Activated CD4-positive, alpha-beta memory T cell treated with anti-CD3 and anti-CD28 coated beads, Interleukin-2, amount 10 ng/mL, durations not matched to agents 7 days and 5 days (primary cell): ENCODE data around the gene NDE1. TPM values are rescaled to one million over a fixed set of nuclear protein-coding genes. Genes with fewer than 3 reads are reported as not detected.
A peak's percentile ranks its signal among the peaks of the same experiment; 100 is the strongest.
"Not testable (repeated sequence)": the region's sequence is repeated elsewhere in the genome, so short reads cannot be mapped to it uniquely, and the experiment has no call there.

Experiments
- CTCF ChIA-PET: fragments of 350-600 bp; sonication (Branson Sonifier 250); formaldehyde crosslinking; loops from one replicate; lab custom pipeline; 2021; ENCODE audit warnings: antibody characterized with exemption, inconsistent platforms; lab: Charles Lee
- POLR2A ChIA-PET: fragments of 350-600 bp; sonication (Branson Sonifier 250); formaldehyde crosslinking; loops from one replicate; lab custom pipeline; 2021; ENCODE audit warnings: antibody characterized with exemption; lab: Charles Lee
- DNase-seq: peaks from one replicate; pipeline ENCODE4 v3.0.0-alpha.2; 2020
- H3K27ac Mint-ChIP-seq: one replicate; pipeline ENCODE4 v1.8.0; 2021; ENCODE audit warnings: mild to moderate bottlenecking, mixed read lengths
- H3K27me3 Mint-ChIP-seq: one replicate; pipeline ENCODE4 v1.8.0; 2021; ENCODE audit warnings: mixed read lengths
- H3K36me3 Mint-ChIP-seq: one replicate; pipeline ENCODE4 v1.8.0; 2021; ENCODE audit warnings: low read depth, mixed read lengths
- H3K4me1 Mint-ChIP-seq: one replicate; pipeline ENCODE4 v1.8.0; 2021; ENCODE audit warnings: mixed read lengths
- H3K4me3 Mint-ChIP-seq: one replicate; pipeline ENCODE4 v1.8.0; 2021; ENCODE audit warnings: mild to moderate bottlenecking, mixed read lengths
- H3K9me3 Mint-ChIP-seq: one replicate; pipeline ENCODE4 v1.8.0; 2021; ENCODE audit warnings: mixed read lengths
- total RNA-seq, 2 experiments: library from RNA; stranded (reverse); gene quantifications; one replicate each; pipeline ENCODE4 v1.2.3, GENCODE V29; 2021

The NDE1 gene
- total RNA-seq, 2 experiments from 2014 or later: 115 to 133 TPM

GRCh38 chr16:15658556-15658955 lies 8.5 kb downstream of the NDE1 start:
- H3K4me3 Mint-ChIP-seq: no peak overlapping the region
- H3K36me3 Mint-ChIP-seq: peaks cover 55% of the 10 kb centered on the region
- POLR2A ChIA-PET: interaction anchor here (0.9 to 3.6 kb wide), 5 partner anchors 12 to 68 kb away, joined by 3 to 21 read pairs (median 5); partner anchors contain the start of gene MARF1

GRCh38 chr16:15660203-15660601 lies 10.2 kb downstream of the NDE1 start:
- peak overlapping the region; percentile 67 for H3K27ac Mint-ChIP-seq
- peaks cover 59% of the 10 kb centered on the region for H3K36me3 Mint-ChIP-seq
- H3K9me3 Mint-ChIP-seq: no peaks in the 10 kb centered on the region
- ChIA-PET CTCF (interaction anchor here (1.1 to 2.9 kb wide), 2 partner anchors 11 to 44 kb away, joined by 5 to 11 read pairs; no protein-coding TSS in a partner anchor), POLR2A (interaction anchor here (1.3 to 3.6 kb wide), 4 partner anchors 9 to 17 kb away, joined by 3 to 21 read pairs (median 14); partner anchors contain the start of gene MARF1)
- DNase-seq: no peak
- peaks cover 48% of the 10 kb centered on the region for H3K4me1 Mint-ChIP-seq
- H3K4me3 Mint-ChIP-seq: no peak overlapping the region
- H3K27me3 Mint-ChIP-seq: no peaks in the 10 kb centered on the region

More at GRCh38 chr16:15658556-15658955, 8.5 kb downstream of the NDE1 start:
- CTCF ChIA-PET: interaction anchor here (0.8 to 2.9 kb wide), 5 partner anchors 13 to 46 kb away, joined by 3 to 11 read pairs (median 3); partner anchors contain the start of gene MARF1
- Mint-ChIP-seq H3K4me1 (peaks cover 54% of the 10 kb centered on the region), H3K9me3 (no peaks in the 10 kb centered on the region), H3K27me3 (no peaks in the 10 kb centered on the region), H3K27ac (peak overlapping the region; percentile 79)
- DNase-seq: no peak

- Mint-ChIP-seq H3K9me3 (no peaks in the 10 kb centered on the region), H3K4me1 (peaks cover 20% of the 10 kb centered on the region), H3K27me3 (no peaks in the 10 kb centered on the region), H3K4me3 (no peak overlapping the region), H3K27ac (no peak overlapping the region), H3K36me3 (peaks cover 64% of the 10 kb centered on the region)
- DNase-seq: no peak
- ChIA-PET POLR2A (interaction anchor here (3.8 kb wide), 1 partner anchor 23 kb away, joined by 14 read pairs; the partner anchor contains the start of gene MARF1), CTCF (no interaction called here)
These were observed 15.1 kb downstream of the NDE1 start for GRCh38 chr16:15665107-15665506.

DNA sequence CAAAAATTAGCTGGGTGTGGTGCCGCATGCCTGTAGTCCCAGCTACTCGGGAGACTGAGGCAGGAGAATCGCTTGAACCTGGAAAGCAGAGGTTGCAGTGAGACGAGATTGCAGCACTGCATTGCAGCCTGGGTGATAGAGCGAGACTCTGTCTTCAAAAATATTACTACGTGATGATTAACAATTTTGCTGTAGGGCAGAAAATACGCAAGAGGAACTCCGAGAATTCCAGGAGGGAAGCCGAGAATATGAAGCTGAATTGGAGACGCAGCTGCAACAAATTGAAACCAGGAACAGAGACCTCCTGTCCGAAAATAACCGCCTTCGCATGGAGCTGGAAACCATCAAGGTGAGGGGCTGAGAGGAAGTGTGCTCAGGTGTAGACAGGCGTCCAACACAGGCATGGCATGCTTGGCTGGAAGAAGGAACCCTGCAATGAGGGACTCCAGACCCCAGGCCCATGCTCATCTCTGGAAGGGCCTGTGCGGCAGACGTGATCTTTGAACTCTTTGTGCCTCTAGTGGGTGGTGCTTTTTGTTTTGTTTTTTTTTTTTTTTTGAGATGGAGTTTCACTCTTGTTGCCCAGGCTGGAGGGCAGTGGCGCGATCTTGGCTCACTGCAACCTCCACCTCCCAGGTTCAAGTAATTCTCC lies 17.2 kb downstream of the NDE1 start:
- Mint-ChIP-seq H3K27ac (no peak overlapping the region), H3K4me1 (peaks cover 26% of the 10 kb centered on the region), H3K27me3 (no peaks in the 10 kb centered on the region), H3K9me3 (no peaks in the 10 kb centered on the region), H3K4me3 (no peak overlapping the region), H3K36me3 (peaks cover 69% of the 10 kb centered on the region)
- POLR2A ChIA-PET: interaction anchor here (3.8 kb wide), 1 partner anchor 25 kb away, joined by 14 read pairs; the partner anchor contains the start of gene MARF1
- no peak for DNase-seq
- CTCF ChIA-PET: interaction anchor here (0.7 kb wide), 1 partner anchor 153 kb away, joined by 4 read pairs; no protein-coding TSS in a partner anchor

- no peak for DNase-seq
- CTCF ChIA-PET: interaction anchor here (1.0 to 3.0 kb wide), 5 partner anchors 11 to 33 kb away, joined by 3 to 11 read pairs (median 7); partner anchors contain the start of gene MARF1
- POLR2A ChIA-PET: interaction anchor here (0.7 to 3.8 kb wide), 6 partner anchors 9 to 81 kb away, joined by 3 to 50 read pairs (median 13); partner anchors contain the start of genes MARF1 and NDE1
- Mint-ChIP-seq H3K4me1 (peaks cover 56% of the 10 kb centered on the region), H3K27me3 (no peaks in the 10 kb centered on the region), H3K4me3 (no peak overlapping the region), H3K9me3 (no peaks in the 10 kb centered on the region), H3K27ac (peak overlapping the region; percentile 99), H3K36me3 (peaks cover 77% of the 10 kb centered on the region)
These were observed 21.6 kb downstream of the NDE1 start for GRCh38 chr16:15671530-15672117.

DNA sequence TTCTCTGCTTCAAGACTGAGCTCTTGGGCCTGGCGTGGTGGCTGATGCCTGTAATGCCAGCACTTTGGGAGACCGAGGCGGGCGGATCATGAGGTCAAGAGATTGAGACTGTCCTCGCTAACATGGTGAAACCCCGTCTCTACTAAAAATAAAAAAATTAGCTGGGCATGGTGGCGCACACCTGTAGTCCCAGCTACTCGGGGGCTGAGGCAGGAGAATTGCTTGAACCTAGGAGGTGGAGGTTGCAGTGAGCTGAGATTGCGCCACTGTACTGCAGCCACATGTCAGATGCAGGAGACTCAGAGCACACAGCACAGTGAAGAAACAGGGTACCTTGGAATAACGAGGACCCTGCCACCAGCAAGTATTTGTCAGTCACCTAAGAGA lies 22.1 kb downstream of the NDE1 start:
- H3K4me3 Mint-ChIP-seq, H3K9me3 Mint-ChIP-seq, DNase-seq, H3K27me3 Mint-ChIP-seq: not testable (repeated sequence)
- peak overlapping the region; percentile 99 for H3K27ac Mint-ChIP-seq
- peaks cover 76% of the 10 kb centered on the region for H3K36me3 Mint-ChIP-seq
- ChIA-PET CTCF (interaction anchor here (1.0 to 3.0 kb wide), 5 partner anchors 10 to 33 kb away, joined by 3 to 11 read pairs (median 7); partner anchors contain the start of gene MARF1), POLR2A (interaction anchor here (0.7 to 3.8 kb wide), 6 partner anchors 9 to 82 kb away, joined by 3 to 50 read pairs (median 13); partner anchors contain the start of genes MARF1 and NDE1)
- peaks cover 59% of the 10 kb centered on the region for H3K4me1 Mint-ChIP-seq

DNA sequence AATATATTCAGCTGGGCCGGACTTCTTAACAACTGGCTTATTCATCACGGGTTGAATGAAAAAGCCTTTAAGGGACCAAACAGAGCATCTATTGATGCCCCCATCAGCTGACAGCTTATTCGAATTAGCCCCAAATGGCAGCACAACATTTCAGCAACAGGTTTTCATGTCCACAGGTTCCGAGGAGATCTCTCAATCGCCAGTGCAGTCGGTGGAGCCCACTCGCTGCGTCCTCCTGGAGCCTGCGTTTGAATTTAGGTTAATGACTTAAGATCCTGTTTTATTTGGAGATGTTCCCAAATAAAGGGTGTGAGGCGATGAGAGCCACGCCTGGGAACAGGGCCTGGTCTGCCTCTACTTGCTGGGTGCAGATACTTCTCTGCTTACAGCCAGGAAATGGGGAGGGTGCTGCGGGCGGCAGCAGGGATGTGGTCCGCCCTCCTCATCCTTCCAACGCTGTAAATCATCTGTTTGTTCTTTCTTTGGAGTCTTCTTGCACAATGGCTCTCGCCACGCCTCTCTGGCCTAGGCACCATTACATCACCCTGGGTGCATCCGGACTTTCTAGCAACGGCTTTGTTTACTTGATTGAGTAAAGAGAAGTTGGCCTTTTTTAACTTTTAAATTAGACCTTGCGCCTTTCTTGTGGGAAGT lies 22.6 kb downstream of the NDE1 start:
- peaks cover 72% of the 10 kb centered on the region for H3K36me3 Mint-ChIP-seq
- peak overlapping the region; percentile 99 for H3K27ac Mint-ChIP-seq
- ChIA-PET CTCF (interaction anchor here (0.8 to 3.0 kb wide), 6 partner anchors 10 to 32 kb away, joined by 3 to 11 read pairs (median 6); partner anchors contain the start of gene MARF1), POLR2A (interaction anchor here (0.7 to 3.8 kb wide), 7 partner anchors 9 to 82 kb away, joined by 3 to 50 read pairs (median 7); partner anchors contain the start of genes MARF1 and NDE1)
- peak; percentile 89 for DNase-seq
- H3K9me3 Mint-ChIP-seq: no peaks in the 10 kb centered on the region
- H3K4me3 Mint-ChIP-seq: peak overlapping the region; percentile 66
- H3K27me3 Mint-ChIP-seq: no peaks in the 10 kb centered on the region
- peaks cover 59% of the 10 kb centered on the region for H3K4me1 Mint-ChIP-seq

DNA sequence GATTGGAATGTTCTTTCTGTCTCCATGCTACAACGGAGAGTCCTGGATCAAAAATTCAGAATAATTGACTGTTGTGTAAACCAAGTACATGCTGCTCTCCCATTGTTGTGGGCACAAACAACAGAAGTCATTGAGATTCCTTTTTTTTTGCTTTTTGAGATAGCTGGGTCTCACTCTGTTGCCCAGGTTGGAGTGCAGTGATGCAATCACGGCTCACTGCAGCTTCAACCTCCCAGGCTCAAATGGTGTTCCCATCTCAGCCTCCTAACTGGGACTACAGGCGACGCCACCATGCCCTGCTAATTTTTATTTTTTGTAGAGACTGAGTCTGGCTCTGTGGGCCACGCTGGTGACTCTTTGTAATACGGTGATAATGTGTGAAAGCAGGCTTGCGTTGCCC lies 24.5 kb downstream of the NDE1 start:
- Mint-ChIP-seq H3K4me3 (no peak overlapping the region), H3K4me1 (peaks cover 61% of the 10 kb centered on the region), H3K27ac (peak overlapping the region; percentile 99), H3K36me3 (peaks cover 78% of the 10 kb centered on the region), H3K27me3 (no peaks in the 10 kb centered on the region), H3K9me3 (no peaks in the 10 kb centered on the region)
- ChIA-PET POLR2A (interaction anchor here (3.8 kb wide), 1 partner anchor 31 kb away, joined by 50 read pairs; the partner anchor contains the start of gene MARF1), CTCF (interaction anchor here (0.7 kb wide), 1 partner anchor 74 kb away, joined by 4 read pairs; no protein-coding TSS in a partner anchor)
- DNase-seq: no peak

GRCh38 chr16:15676506-15676905 lies 26.5 kb downstream of the NDE1 start:
- H3K36me3 Mint-ChIP-seq: peaks cover 74% of the 10 kb centered on the region

DNA sequence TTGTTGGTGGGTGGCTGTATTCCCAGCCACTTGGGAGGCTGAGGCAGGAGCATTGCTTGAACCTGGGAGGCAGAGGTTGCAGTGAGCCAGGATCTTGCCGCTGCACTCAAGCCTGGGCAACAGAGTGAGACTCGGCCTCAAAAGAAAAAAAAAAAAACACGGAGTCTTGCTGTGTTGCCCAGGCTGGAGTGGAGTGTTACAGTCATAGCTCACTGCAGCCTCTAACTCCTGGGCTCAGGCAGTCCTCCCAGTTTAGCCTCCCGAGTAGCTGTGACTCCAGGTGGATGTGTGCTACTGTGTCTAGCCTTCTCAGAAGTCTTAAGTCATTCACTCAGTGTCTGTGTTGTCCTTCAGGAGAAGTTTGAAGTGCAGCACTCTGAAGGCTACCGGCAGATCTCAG lies 27.4 kb downstream of the NDE1 start:
- H3K9me3 Mint-ChIP-seq: no peaks in the 10 kb centered on the region
- H3K27ac Mint-ChIP-seq: peak overlapping the region; percentile 8
- POLR2A ChIA-PET: no interaction called here
- H3K4me3 Mint-ChIP-seq: no peak overlapping the region
- no peaks in the 10 kb centered on the region for H3K27me3 Mint-ChIP-seq
- CTCF ChIA-PET: no interaction called here
- H3K4me1 Mint-ChIP-seq: peaks cover 44% of the 10 kb centered on the region
- no peak for DNase-seq
- peaks cover 74% of the 10 kb centered on the region for H3K36me3 Mint-ChIP-seq

More at GRCh38 chr16:15676506-15676905, 26.5 kb downstream of the NDE1 start:
- no peak overlapping the region for H3K4me3 Mint-ChIP-seq
- H3K4me1 Mint-ChIP-seq: peaks cover 48% of the 10 kb centered on the region
- peak overlapping the region; percentile 49 for H3K27ac Mint-ChIP-seq
- POLR2A ChIA-PET: no interaction called here
- no peaks in the 10 kb centered on the region for H3K9me3 Mint-ChIP-seq
- no peak for DNase-seq
- H3K27me3 Mint-ChIP-seq: no peaks in the 10 kb centered on the region
- CTCF ChIA-PET: interaction anchor here (1.2 kb wide), 1 partner anchor 11 kb away, joined by 4 read pairs; no protein-coding TSS in a partner anchor

DNA sequence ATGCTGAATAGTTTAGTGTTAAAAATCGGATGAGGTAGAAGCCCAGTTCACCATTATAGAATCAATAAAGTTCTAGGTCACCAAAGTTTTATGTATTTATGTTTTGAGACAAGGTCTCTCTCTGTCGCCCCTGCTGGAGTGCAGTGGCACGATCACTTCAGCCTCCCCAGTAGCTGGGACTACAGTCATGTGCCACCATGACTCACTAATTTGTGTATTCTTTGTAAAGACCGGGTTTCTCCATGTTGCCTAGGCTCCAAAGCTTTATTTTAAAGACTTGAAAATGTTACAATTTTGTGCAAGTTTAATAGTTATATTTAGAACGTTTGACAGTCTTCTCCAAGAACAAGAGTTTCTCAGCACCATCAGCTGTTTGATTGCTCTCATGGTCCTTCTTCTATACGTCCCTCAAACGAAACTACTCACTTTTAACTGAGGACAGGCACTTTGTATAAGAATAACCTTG lies 32.1 kb downstream of the NDE1 start:
- DNase-seq: peak; percentile 51
- Mint-ChIP-seq H3K27ac (no peak overlapping the region), H3K4me1 (peaks cover 10% of the 10 kb centered on the region), H3K4me3 (no peak overlapping the region), H3K27me3 (no peaks in the 10 kb centered on the region), H3K36me3 (peaks cover 63% of the 10 kb centered on the region), H3K9me3 (no peaks in the 10 kb centered on the region)
- CTCF ChIA-PET: interaction anchor here (0.8 to 1.8 kb wide), 8 partner anchors 9 to 39 kb away, joined by 3 to 7 read pairs (median 4); partner anchors contain the start of gene MARF1
- POLR2A ChIA-PET: interaction anchor here (1.0 to 1.4 kb wide), 3 partner anchors 10 to 39 kb away, joined by 3 to 6 read pairs (median 4); partner anchors contain the start of gene MARF1

GRCh38 chr16:15686287-15686686 lies 36.2 kb downstream of the NDE1 start:
- Mint-ChIP-seq H3K4me1 (peaks cover 5% of the 10 kb centered on the region), H3K36me3 (peaks cover 67% of the 10 kb centered on the region), H3K27me3 (no peaks in the 10 kb centered on the region), H3K27ac (no peak overlapping the region), H3K4me3 (no peak overlapping the region), H3K9me3 (no peaks in the 10 kb centered on the region)
- ChIA-PET CTCF (no interaction called here), POLR2A (no interaction called here)
- DNase-seq: no peak
